CD4-positive, CD25-positive, alpha-beta regulatory T cell (primary cell): ENCODE measurements around the gene AK2. TPM values are rescaled to one million over a fixed set of nuclear protein-coding genes. Genes with fewer than 3 reads are reported as not detected.
A peak's percentile ranks its signal among the peaks of the same experiment; 100 is the strongest.
"Not testable (repeated sequence)": the region's sequence is repeated elsewhere in the genome, so short reads cannot be mapped to it uniquely, and the experiment has no call there.

Experiments used
- ATAC-seq, 2 donors: fragments of 150-1000 bp; cut with Tn5 transposase; one replicate each; pipeline ENCODE4 v1.10.0; 2021; ENCODE audit warnings: low read depth in 2 of 2, moderate number of reproducible peaks in 2 of 2, moderate library complexity in 1 of 2
- DNase-seq, 3 donors: peaks; one replicate each; pipeline versions ENCODE4 v3.0.0 to v3.0.0-alpha.2; 2012 to 2022; ENCODE audit warnings: mixed read lengths in 1 of 3
- H3K27ac ChIP-seq: one replicate; pipeline ENCODE4 v1.7.0; 2013; ENCODE audit warnings: mild to moderate bottlenecking, low read length; ENCODE audit not compliant: insufficient read depth, poor library complexity, severe bottlenecking
- H3K27me3 ChIP-seq: one replicate; pipeline ENCODE4 v1.7.0; 2013; ENCODE audit warnings: low read length; ENCODE audit not compliant: control insufficient read depth, insufficient read depth
- H3K36me3 ChIP-seq: one replicate; pipeline ENCODE4 v1.7.0; 2013; ENCODE audit warnings: mild to moderate bottlenecking, low read length, moderate library complexity; ENCODE audit not compliant: control insufficient read depth, insufficient read depth
- H3K4me1 ChIP-seq: 2 replicates; pipeline ENCODE4 v1.7.0; 2013; ENCODE audit warnings: mild to moderate bottlenecking, low read length; ENCODE audit not compliant: insufficient read depth, control insufficient read depth, poor library complexity, severe bottlenecking
- H3K4me3 ChIP-seq: one replicate; pipeline ENCODE4 v1.7.0; 2013; ENCODE audit warnings: low read depth, mild to moderate bottlenecking, low read length, moderate library complexity
- H3K9me3 ChIP-seq, 2 experiments: 1 replicate in 1 of 2; 2 replicates in 1 of 2; pipeline ENCODE4 v1.7.0; 2013; ENCODE audit warnings: low read length in 2 of 2, mild to moderate bottlenecking in 1 of 2, moderate library complexity in 1 of 2; ENCODE audit not compliant: control insufficient read depth in 2 of 2
- H3K27ac Mint-ChIP-seq, 3 donors: one replicate each; pipeline ENCODE4 v1.8.0; 2020 to 2022; ENCODE audit warnings: mild to moderate bottlenecking in 3 of 3, mixed read lengths in 3 of 3, moderate library complexity in 2 of 3
- H3K27me3 Mint-ChIP-seq: one replicate; pipeline ENCODE4 v1.8.0; 2022; ENCODE audit warnings: mild to moderate bottlenecking, mixed read lengths
- H3K36me3 Mint-ChIP-seq: one replicate; pipeline ENCODE4 v1.8.0; 2020; ENCODE audit warnings: mixed read lengths
- H3K4me1 Mint-ChIP-seq, 4 donors: one replicate each; pipeline ENCODE4 v1.8.0; 2020 to 2022; ENCODE audit warnings: mixed read lengths in 4 of 4, mild to moderate bottlenecking in 1 of 4
- H3K4me3 Mint-ChIP-seq, 4 donors: one replicate each; pipeline ENCODE4 v1.8.0; 2020 to 2022; ENCODE audit warnings: mild to moderate bottlenecking in 4 of 4, mixed read lengths in 4 of 4, moderate library complexity in 3 of 4
- H3K9me3 Mint-ChIP-seq, 7 donors: one replicate each; pipeline ENCODE4 v1.8.0; 2020 to 2022; ENCODE audit warnings: mixed read lengths in 7 of 7, mild to moderate bottlenecking in 3 of 7, moderate library complexity in 2 of 7
- polyA plus RNA-seq, 4 donors: library from polyadenylated mRNA; unstranded; fragments of 300-500 nt; fragmentation: Illumina TruSeq; gene quantifications; one replicate each; pipeline ENCODE4 v1.2.3, GENCODE V29; 2021
- total RNA-seq: library from RNA; stranded (reverse); gene quantifications from one replicate; pipeline ENCODE4 v1.2.3, GENCODE V29; 2022

AK2 gene
- total and polyA plus RNA-seq, 5 donors from 2014 or later = 55.3 to 122 (median 114) TPM

DNA sequence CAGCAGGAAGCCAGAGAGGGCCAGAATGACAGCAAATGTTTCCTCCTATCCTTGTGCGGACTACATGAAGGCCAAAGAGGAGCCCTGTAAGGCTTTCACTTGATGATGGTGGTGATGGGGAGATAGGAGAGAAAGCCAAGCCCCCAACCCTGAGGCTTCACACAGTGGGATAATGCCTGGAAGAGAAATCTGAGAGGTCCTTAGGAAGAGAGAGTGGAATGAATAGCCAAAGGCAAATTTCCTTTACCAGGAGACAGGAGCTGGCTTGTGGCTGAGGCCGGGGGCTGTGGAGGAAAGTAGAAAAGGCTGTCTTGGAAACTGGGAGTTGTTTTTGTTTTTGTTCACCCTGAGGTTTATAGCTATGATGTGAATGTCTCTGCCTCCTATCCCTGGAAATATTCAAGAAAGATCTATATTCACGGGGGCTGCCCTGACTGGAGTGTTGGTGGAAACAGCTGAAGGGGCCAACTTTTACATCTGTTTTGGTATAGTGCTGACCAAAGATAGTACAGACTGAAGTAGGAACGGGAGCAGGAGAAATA lies 59.1 kb downstream of the AK2 start:
- Mint-ChIP-seq H3K4me1 (peaks cover 7 to 31% (median 18%) of the 10 kb centered on the region in 4 donors), H3K4me3 (peak overlapping the region in 1 of 4 donors; percentile 10), H3K36me3 (no peaks in the 10 kb centered on the region), H3K9me3 (no peaks in the 10 kb centered on the region), H3K27me3 (peaks cover 9% of the 10 kb centered on the region), H3K27ac (peak overlapping the region; percentile 39 to 65 (median 52))
- H3K27me3 ChIP-seq = peaks cover 2% of the 10 kb centered on the region
- no peaks in the 10 kb centered on the region for H3K36me3 ChIP-seq
- no peak overlapping the region for H3K4me3 ChIP-seq
- no peak for ATAC-seq
- H3K9me3 ChIP-seq = no peaks in the 10 kb centered on the region
- DNase-seq = no peak
- no peak overlapping the region for H3K27ac ChIP-seq
- H3K4me1 ChIP-seq = peaks cover 29% of the 10 kb centered on the region

DNA sequence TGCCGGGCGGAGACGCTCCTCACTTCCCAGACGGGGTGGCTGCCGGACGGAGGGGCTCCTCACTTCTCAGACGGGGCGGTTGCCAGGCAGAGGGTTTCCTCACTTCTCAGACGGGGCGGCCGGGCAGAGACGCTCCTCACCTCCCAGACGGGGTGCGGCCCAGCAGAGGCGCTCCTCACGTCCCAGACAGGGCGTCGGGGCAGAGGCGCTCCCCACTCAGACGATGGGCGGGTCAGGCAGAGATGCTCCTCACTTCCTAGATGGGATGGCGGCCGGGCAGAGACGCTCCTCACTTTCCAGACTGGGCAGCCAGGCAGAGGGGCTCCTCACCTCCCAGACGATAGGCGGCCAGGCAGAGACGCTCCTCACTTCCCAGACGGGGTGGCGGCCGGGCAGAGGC lies 61.6 kb downstream of the AK2 start:
- Mint-ChIP-seq H3K27me3 (peaks cover 31% of the 10 kb centered on the region), H3K4me1 (peaks cover 2 to 12% (median 4%) of the 10 kb centered on the region in 4 donors)
- ATAC-seq, H3K27ac ChIP-seq, H3K4me3 ChIP-seq, H3K36me3 Mint-ChIP-seq, H3K27ac Mint-ChIP-seq, H3K4me3 Mint-ChIP-seq, H3K9me3 ChIP-seq, H3K4me1 ChIP-seq, H3K9me3 Mint-ChIP-seq, DNase-seq, H3K36me3 ChIP-seq: not testable (repeated sequence)
- peaks cover 22% of the 10 kb centered on the region for H3K27me3 ChIP-seq

DNA sequence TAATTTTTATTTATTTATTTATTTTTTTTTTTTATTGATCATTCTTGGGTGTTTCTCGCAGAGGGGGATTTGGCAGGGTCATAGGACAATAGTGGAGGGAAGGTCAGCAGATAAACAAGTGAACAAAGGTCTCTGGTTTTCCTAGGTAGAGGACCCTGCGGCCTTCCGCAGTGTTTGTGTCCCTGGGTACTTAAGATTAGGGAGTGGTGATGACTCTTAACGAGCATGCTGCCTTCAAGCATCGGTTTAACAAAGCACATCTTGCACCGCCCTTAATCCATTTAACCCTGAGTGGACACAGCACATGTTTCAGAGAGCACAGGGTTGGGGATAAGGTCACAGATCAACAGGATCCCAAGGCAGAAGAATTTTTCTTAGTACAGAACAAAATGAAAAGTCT lies 63.2 kb downstream of the AK2 start:
- H3K36me3 ChIP-seq, H3K4me3 Mint-ChIP-seq, H3K4me3 ChIP-seq, H3K9me3 ChIP-seq, H3K4me1 ChIP-seq, H3K27ac ChIP-seq, ATAC-seq, DNase-seq, H3K27ac Mint-ChIP-seq, H3K9me3 Mint-ChIP-seq, H3K36me3 Mint-ChIP-seq: not testable (repeated sequence)
- peaks cover 39% of the 10 kb centered on the region for H3K27me3 Mint-ChIP-seq
- H3K4me1 Mint-ChIP-seq = peaks cover 0 to 11% (median 5%) of the 10 kb centered on the region in 4 donors
- H3K27me3 ChIP-seq = peaks cover 22% of the 10 kb centered on the region

DNA sequence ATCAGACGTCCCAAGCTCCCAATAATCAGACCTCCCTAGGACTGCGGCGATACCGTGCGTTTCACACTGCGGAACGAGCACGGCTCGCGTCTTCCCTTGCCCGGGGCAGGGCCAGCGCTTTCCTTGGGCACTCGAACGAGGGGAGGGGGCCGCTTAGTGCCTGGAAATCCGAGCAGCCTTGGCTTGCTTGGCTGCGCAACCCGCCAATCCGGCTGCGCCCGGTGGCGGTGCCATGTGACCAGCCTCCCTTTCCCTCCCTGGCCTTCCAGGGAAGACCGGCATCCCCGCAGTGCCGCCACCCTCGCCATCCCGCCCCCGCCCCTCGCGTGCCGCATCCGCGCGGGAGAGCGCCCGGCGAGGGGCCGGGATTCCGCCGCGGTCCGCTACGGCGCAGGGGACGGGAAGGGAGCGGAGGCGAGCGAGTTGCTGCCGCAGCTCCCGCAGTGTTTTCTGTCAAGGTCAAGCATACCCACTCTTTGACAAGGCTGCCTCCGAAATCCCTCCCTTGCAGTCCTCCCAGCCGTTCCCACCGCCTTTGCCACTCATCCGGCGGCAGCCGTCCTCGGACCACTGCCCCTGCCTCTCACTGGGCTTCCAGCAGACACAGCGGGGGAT lies 63.8 kb downstream of the AK2 start:
- Mint-ChIP-seq H3K27me3 (peaks cover 39% of the 10 kb centered on the region), H3K27ac (no peak overlapping the region), H3K9me3 (peaks cover 0 to 9% (median 0%) of the 10 kb centered on the region in 7 donors), H3K4me3 (peak overlapping the region in 1 of 4 donors; percentile 11), H3K36me3 (peaks cover 5% of the 10 kb centered on the region), H3K4me1 (peaks cover 0 to 11% (median 5%) of the 10 kb centered on the region in 4 donors)
- Histone ChIP-seq H3K4me3 (peak overlapping the region; percentile 26), H3K36me3 (no peaks in the 10 kb centered on the region), H3K27ac (no peak overlapping the region), H3K9me3 (no peaks in the 10 kb centered on the region), H3K27me3 (peaks cover 23% of the 10 kb centered on the region), H3K4me1 (peaks cover 6% of the 10 kb centered on the region)
- ATAC-seq (no peak), DNase-seq (no peak)

DNA sequence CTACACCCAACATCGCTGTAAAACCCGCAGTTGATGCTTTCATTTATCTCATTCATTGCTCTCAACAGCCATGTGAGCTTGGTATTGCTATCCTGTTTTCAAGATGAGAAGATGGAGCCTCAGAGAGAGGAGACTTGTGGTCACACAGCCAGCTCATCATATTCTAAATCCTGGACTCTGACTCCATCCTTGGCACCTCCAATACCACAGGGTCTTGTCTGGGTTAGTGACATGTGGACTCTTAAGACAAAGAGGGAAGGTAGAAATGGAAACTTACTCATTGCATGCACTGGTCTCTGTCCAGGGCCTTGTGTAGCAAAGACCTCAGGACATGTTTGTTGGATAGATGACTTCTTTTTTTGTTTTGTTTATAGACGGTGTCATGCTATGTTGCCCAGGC lies 65.1 kb downstream of the AK2 start:
- Mint-ChIP-seq H3K4me3 (peak overlapping the region in 2 of 4 donors; percentile 72 to 73), H3K4me1 (peaks cover 0 to 11% (median 4%) of the 10 kb centered on the region in 4 donors), H3K27ac (no peak overlapping the region), H3K9me3 (peaks cover 0 to 9% (median 0%) of the 10 kb centered on the region in 7 donors), H3K27me3 (peaks cover 36% of the 10 kb centered on the region), H3K36me3 (peaks cover 5% of the 10 kb centered on the region)
- no peaks in the 10 kb centered on the region for H3K9me3 ChIP-seq
- DNase-seq (no peak), ATAC-seq (no peak)
- no peaks in the 10 kb centered on the region for H3K36me3 ChIP-seq
- peaks cover 26% of the 10 kb centered on the region for H3K27me3 ChIP-seq
- no peak overlapping the region for H3K27ac ChIP-seq
- no peak overlapping the region for H3K4me3 ChIP-seq
- peaks cover 6% of the 10 kb centered on the region for H3K4me1 ChIP-seq

DNA sequence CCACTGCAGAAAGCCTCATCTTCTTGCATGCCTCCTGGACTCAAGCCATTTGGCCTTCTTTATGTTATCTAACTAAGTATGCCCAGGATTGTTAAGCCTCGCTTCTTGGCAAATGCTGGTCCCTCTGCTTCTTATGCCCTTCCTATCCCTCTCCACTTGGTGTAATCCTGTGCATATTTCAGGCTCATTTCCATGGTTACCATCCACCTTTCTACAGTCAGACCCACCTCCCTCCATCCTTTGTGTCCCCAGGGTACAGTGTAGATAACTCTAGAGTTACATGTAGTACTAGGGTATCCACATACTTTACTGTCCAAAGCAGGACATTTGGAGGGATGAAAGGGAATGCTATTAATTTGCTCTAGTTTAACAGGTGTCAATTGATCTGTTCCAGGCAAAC lies 65.5 kb downstream of the AK2 start:
- Histone ChIP-seq H3K9me3 (no peaks in the 10 kb centered on the region), H3K4me1 (peaks cover 6% of the 10 kb centered on the region), H3K4me3 (no peak overlapping the region), H3K27ac (no peak overlapping the region), H3K27me3 (peaks cover 26% of the 10 kb centered on the region), H3K36me3 (no peaks in the 10 kb centered on the region)
- peak overlapping the region in 1 of 3 donors; percentile 66 for H3K27ac Mint-ChIP-seq
- H3K9me3 Mint-ChIP-seq = peaks cover 0 to 9% (median 0%) of the 10 kb centered on the region in 7 donors
- DNase-seq = no peak
- peak overlapping the region in 2 of 4 donors; percentile 10 to 73 for H3K4me3 Mint-ChIP-seq
- peaks cover 0 to 11% (median 4%) of the 10 kb centered on the region in 4 donors for H3K4me1 Mint-ChIP-seq
- peaks cover 36% of the 10 kb centered on the region for H3K27me3 Mint-ChIP-seq
- ATAC-seq = no peak
- H3K36me3 Mint-ChIP-seq = peaks cover 5% of the 10 kb centered on the region

DNA sequence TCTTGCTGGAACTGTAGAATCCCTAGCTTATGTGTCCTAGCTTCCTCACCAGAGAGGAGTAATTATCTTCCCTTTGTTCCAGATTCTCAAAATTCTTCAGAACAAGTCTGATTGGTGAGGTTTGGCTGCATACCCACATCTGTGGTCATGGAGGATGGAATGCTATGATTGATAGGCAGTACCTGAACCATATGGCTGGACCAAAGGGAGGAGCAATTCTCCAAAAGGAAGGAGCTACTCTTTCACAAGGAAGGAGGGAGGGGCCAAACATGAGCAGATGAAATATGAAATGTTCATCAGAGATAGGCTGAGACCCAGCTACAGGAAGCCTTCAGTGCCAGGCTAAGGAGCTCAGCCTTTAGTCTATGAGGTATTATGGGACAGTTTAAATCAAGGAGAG lies 67.1 kb downstream of the AK2 start:
- H3K9me3 ChIP-seq = no peaks in the 10 kb centered on the region
- peaks cover 2 to 12% (median 8%) of the 10 kb centered on the region in 4 donors for H3K4me1 Mint-ChIP-seq
- H3K27me3 Mint-ChIP-seq = peaks cover 32% of the 10 kb centered on the region
- peak overlapping the region in 1 of 4 donors; percentile 60 for H3K4me3 Mint-ChIP-seq
- peaks cover 0 to 9% (median 0%) of the 10 kb centered on the region in 7 donors for H3K9me3 Mint-ChIP-seq
- no peak overlapping the region for H3K27ac ChIP-seq
- H3K27me3 ChIP-seq = peaks cover 26% of the 10 kb centered on the region
- DNase-seq (no peak), ATAC-seq (no peak)
- H3K27ac Mint-ChIP-seq = no peak overlapping the region
- no peaks in the 10 kb centered on the region for H3K36me3 ChIP-seq
- no peak overlapping the region for H3K4me3 ChIP-seq
- H3K4me1 ChIP-seq = peaks cover 6% of the 10 kb centered on the region
- peaks cover 5% of the 10 kb centered on the region for H3K36me3 Mint-ChIP-seq
